SH-SY5Y (cell line): ENCODE measurements around the gene SLC2A8.

Experiments
- GATA2 ChIP-seq: IDR thresholded peaks from 2 replicates; pipeline ENCODE4 v1.6.1; 2011; ENCODE audit warnings: mild to moderate bottlenecking, low read depth, low read length
- GATA3 ChIP-seq: IDR thresholded peaks from 2 replicates; pipeline ENCODE4 v1.6.1; 2011; ENCODE audit warnings: low read depth, mild to moderate bottlenecking, low read length, moderate library complexity

DNA sequence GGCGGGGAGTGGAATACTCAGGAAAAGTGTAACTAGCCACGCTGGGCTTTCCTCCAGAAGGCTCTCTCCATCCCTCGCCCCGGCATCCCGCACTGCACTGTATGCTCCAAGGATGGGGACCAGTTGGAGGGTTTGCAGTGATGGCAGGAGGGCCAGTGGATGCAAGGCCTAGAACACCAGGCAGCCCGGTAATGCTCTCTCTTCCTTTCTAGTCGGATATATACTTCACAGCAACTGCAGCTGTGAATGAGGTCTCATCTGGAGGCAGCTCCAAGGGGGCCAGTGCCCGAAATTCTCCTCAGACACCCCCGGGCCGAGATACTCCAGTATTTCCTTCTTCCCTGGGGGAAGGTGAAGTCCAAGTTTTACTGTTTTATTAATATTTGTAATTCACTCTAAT is 10.0 kb upstream of the SLC2A8 start:
- TF ChIP-seq GATA2, result no peak
- TF ChIP-seq GATA3, result no peak
